AG09309 (cell line): ENCODE measurements around the gene STIM2.
A peak's percentile ranks its signal among the peaks of the same experiment; 100 is the strongest.

Experiments
- DNase-seq: peaks from one replicate; pipeline ENCODE4 v3.0.0-alpha.2; 2010; ENCODE audit warnings: low read depth
- H3K4me3 ChIP-seq: 2 replicates; pipeline ENCODE4 v1.5.1; 2011; ENCODE audit warnings: mild to moderate bottlenecking, low read depth, low read length, moderate library complexity; ENCODE audit not compliant: control insufficient read depth
- TF ChIP-seq, protein P1 (sequence below): IDR thresholded peaks from 2 replicates; pipeline ENCODE4 v1.5.1; 2011; ENCODE audit warnings: mild to moderate bottlenecking, low read depth, low read length, inconsistent platforms; ENCODE audit not compliant: insufficient read depth, control insufficient read depth; ENCODE audit errors: missing control alignments

Gene STIM2

DNA sequence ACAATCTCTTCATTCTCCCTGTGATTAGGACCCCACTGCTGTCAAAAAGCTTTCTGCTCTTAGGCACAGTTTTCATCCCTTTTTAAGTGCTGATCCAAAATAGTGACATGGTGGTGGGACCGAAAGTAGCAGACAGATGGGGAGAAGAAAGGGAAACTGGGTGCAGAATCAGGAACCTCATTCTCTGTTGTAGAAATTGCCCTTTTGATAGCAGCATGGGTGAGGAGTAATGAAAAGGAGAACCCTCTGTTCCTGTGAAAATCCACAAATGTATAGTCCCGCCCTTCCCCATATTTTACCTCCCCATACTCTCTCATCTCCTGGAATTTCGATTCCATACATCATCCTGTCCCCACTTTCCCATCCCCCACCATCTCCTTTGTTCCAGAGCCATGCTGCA is 126.5 kb downstream of the STIM2 start:
- TF ChIP-seq, protein P1, sequence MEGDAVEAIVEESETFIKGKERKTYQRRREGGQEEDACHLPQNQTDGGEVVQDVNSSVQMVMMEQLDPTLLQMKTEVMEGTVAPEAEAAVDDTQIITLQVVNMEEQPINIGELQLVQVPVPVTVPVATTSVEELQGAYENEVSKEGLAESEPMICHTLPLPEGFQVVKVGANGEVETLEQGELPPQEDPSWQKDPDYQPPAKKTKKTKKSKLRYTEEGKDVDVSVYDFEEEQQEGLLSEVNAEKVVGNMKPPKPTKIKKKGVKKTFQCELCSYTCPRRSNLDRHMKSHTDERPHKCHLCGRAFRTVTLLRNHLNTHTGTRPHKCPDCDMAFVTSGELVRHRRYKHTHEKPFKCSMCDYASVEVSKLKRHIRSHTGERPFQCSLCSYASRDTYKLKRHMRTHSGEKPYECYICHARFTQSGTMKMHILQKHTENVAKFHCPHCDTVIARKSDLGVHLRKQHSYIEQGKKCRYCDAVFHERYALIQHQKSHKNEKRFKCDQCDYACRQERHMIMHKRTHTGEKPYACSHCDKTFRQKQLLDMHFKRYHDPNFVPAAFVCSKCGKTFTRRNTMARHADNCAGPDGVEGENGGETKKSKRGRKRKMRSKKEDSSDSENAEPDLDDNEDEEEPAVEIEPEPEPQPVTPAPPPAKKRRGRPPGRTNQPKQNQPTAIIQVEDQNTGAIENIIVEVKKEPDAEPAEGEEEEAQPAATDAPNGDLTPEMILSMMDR, result no peak
- H3K4me3 ChIP-seq, result no peak overlapping the region
- DNase-seq, result no peak

DNA sequence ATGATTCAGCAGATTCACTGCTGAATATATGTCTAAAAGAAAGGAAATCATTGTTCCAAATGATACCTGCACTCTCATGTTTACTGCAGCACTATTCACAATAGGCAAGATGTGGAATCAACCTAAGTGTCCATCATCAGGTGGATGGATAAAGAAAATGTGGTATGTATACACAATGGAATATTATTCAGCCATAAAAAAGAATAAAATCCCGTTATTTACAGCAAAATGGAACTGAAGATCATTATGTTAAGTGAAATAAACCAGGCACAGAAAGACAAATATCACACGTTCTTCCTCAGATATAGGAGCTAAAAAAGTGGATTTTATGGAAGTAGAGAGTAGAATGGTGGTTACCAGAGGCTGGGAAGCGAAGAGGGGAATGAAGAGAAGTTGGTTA is 130.4 kb downstream of the STIM2 start:
- TF ChIP-seq, protein P1, result no peak

DNA sequence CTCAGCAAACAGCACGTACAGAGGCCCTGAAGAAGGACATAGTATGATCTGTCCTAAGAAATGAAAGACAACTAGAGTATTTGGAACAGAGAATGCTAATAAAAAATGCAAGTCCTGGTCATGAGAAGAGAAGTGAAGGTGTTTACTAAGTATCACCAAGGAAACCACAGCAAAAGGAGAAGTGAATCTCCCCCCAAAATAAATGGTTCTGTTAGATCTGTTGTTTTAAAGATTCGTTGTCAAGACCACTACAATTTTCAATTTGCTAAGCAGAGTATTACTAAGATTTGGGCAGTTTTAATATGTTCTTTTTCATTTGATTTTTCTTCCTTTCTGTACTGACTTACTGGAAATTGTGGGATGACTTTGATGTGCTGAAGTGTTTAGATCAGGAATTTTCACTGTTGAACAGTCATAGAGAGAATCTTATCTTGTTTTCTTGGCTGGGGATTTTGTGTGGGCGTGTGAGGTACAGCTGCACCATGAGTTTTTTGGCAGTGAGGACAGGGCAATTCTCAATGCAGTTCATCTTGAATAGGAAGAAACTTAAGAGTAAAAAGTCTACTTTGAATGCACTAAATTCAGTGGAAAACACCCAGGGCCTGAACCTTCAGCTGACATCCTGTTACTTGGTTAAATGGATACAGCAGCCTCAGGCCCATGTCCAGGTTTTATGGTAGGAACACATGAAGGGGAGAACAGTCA is 132.2 kb downstream of the STIM2 start:
- peak; percentile 16 for DNase-seq
- no peak overlapping the region for H3K4me3 ChIP-seq
- TF ChIP-seq, protein P1, result no peak

More for the DNA sequence above, 130.4 kb downstream of the STIM2 start:
- H3K4me3 ChIP-seq, result no peak overlapping the region
- DNase-seq, result no peak

DNA sequence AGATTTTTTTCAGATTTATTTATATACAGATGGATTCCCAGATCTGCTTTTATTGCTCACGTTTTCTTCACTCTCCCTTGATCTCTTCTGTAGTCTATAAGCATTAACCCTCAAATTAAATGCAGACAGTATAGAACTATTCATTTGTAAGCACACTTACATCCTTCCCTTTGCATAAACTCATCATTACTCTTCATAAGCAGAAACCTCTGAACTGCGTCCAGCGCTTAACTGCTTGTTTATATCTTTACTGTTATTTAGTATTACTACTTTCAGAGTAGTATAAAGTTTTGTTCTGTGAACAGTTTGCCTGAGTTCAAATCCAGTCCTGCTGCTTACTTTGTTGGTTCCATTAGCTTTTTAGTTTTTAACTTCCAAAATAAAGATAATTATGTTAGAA is 132.9 kb downstream of the STIM2 start:
- TF ChIP-seq, protein P1, result no peak
- no peak overlapping the region for H3K4me3 ChIP-seq
- no peak for DNase-seq

DNA sequence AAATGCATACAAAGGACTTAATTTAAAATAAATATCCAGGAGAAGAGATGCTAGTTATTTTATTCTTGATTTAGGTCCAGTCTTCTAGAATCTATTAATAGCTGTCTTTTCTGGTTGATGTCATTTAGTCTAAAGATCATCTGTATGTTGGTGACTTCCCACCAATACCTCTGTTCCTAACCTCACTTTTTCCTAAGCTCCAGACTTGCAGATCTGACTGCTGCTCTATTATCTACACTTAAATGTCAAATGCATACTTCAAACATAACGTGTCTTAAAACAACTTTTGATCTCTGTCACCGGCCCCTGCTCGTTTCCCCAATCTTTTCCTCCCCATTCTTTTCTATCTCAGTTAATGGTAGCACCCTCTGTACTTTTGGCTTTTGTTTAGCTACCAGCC is 133.3 kb downstream of the STIM2 start:
- TF ChIP-seq, protein P1, result no peak
- no peak overlapping the region for H3K4me3 ChIP-seq
- no peak for DNase-seq

DNA sequence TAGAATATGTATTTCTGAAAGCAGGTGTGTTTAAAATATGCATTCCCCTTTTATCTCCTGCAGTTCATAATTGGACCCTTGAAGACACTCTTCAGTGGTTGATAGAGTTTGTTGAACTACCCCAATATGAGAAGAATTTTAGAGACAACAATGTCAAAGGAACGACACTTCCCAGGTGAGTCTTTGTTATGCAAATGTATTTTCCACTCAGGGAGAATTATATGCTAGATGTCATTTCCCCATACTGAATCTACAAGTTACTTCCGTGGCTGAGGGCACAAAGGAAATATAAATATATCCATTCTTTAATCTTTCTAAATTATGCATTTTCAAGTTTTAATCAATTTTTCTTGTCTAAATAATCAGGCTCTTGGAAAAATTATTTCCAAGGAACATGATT is 134.7 kb downstream of the STIM2 start:
- H3K4me3 ChIP-seq, result no peak overlapping the region
- TF ChIP-seq, protein P1, result no peak
- no peak for DNase-seq
